Lung (tissue), 12 donors: ENCODE measurements around the gene MTNR1A. TPM values are rescaled to one million over a fixed set of nuclear protein-coding genes. Genes with fewer than 3 reads are reported as not detected.

Experiments
- ATAC-seq: fragments of 200-7000 bp; cut with Tn5 transposase; one replicate; pipeline ENCODE4 v1.9.1; 2020; ENCODE audit warnings: moderate number of reproducible peaks; ENCODE audit not compliant: insufficient read depth, low FRiP score
- DNase-seq, 3 donors: peaks; one replicate each; pipeline ENCODE4 v3.0.0-alpha.2; 2013 to 2017
- H3K27ac ChIP-seq, 2 donors: one replicate each; pipeline ENCODE4 v1.5.1; 2013; ENCODE audit warnings: mild to moderate bottlenecking in 2 of 2, moderate library complexity in 2 of 2, control low read depth in 1 of 2, inconsistent platforms in 1 of 2, low read depth in 1 of 2, low read length in 1 of 2
- H3K27me3 ChIP-seq, 3 donors: one replicate each; pipeline ENCODE4 v1.5.1; 2013; ENCODE audit warnings: low read length in 2 of 3; ENCODE audit not compliant: control insufficient read depth in 3 of 3, insufficient read depth in 3 of 3
- H3K36me3 ChIP-seq, 4 donors: one replicate each; pipeline ENCODE4 v1.5.1; 2013; ENCODE audit warnings: low read length in 4 of 4, mild to moderate bottlenecking in 1 of 4, moderate library complexity in 1 of 4; ENCODE audit not compliant: control insufficient read depth in 4 of 4, insufficient read depth in 4 of 4
- H3K4me1 ChIP-seq, 5 donors: one replicate each; pipeline ENCODE4 v1.5.1; 2013; ENCODE audit warnings: low read length in 5 of 5, mild to moderate bottlenecking in 2 of 5, moderate library complexity in 1 of 5; ENCODE audit not compliant: control insufficient read depth in 5 of 5, insufficient read depth in 5 of 5
- H3K4me3 ChIP-seq: one replicate; pipeline ENCODE4 v1.5.1; 2013; ENCODE audit warnings: mild to moderate bottlenecking, control low read depth, moderate library complexity
- H3K9ac ChIP-seq, 2 donors: one replicate each; pipeline ENCODE4 v1.5.1; 2013; ENCODE audit warnings: low read length in 2 of 2, control low read depth in 1 of 2; ENCODE audit not compliant: insufficient read depth in 1 of 2
- H3K9me3 ChIP-seq, 4 donors: one replicate each; pipeline ENCODE4 v1.5.1; 2013; ENCODE audit warnings: low read length in 3 of 4, mild to moderate bottlenecking in 1 of 4, moderate library complexity in 1 of 4; ENCODE audit not compliant: control insufficient read depth in 4 of 4, insufficient read depth in 3 of 4
- WGBS, 2 donors: extraction: QIAGEN DNeasy Blood & Tissue Kit; methylation state at CpG; one replicate each; pipeline ENCODE4 v1.1.7; 2013; 5-methylcytosine and 5-hydroxymethylcytosine counted together
- polyA plus RNA-seq, 2 donors: library from polyadenylated mRNA; stranded (reverse); fragments of 200-250 nt; gene quantifications; one replicate each; pipeline ENCODE4 v1.2.1, GENCODE V29; 2013
- total RNA-seq, 2 donors: library from RNA; depleted of rRNA in 1 of 2; stranded (reverse); fragments of >200 nt in 1 of 2; gene quantifications; one replicate each; pipeline ENCODE4 v1.2.1, GENCODE V29; 2014 to 2021
- TF ChIP-seq, protein P1 (sequence below): IDR thresholded peaks from 2 replicates; pipeline ENCODE4 v1.5.1; 2012; ENCODE audit warnings: mild to moderate bottlenecking; ENCODE audit errors: control extremely low read depth, extremely low read depth
- donor health status: control.
- donor health status: control.
- donor health status: Bipolar disorder and iron deficiency.
- donor health status: healthy.
- donor health status: DM: yes; HTN: yes; CAD: no.

MTNR1A gene
- total and polyA plus RNA-seq, 4 donors = 0.16 to 0.51 TPM; not detected in 2

DNA sequence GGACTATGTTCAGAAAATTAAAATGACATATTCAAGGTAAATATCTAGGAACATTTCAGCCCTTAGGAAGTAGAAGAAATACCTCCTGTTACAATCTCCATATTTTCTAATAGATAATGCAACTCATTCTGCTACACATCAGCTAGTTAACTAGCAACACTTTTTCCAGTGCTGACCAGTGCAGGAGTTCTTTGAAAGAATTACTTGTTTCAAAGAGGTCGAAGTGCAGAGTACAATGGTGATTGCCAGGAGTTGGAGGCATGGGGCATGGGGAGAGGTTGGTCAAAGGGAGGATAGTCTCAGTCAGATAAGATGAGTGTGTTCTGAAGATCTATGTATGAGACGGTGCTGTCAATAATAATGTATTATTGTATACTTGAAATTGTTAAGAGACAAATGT, 53.1 kb downstream of the MTNR1A start:
- DNase-seq = no peak
- H3K9ac ChIP-seq = no peak overlapping the region
- 71 to 86% methylated on average over 2 of the region's 2 CpGs for WGBS, 2 donors
- TF ChIP-seq, protein P1, sequence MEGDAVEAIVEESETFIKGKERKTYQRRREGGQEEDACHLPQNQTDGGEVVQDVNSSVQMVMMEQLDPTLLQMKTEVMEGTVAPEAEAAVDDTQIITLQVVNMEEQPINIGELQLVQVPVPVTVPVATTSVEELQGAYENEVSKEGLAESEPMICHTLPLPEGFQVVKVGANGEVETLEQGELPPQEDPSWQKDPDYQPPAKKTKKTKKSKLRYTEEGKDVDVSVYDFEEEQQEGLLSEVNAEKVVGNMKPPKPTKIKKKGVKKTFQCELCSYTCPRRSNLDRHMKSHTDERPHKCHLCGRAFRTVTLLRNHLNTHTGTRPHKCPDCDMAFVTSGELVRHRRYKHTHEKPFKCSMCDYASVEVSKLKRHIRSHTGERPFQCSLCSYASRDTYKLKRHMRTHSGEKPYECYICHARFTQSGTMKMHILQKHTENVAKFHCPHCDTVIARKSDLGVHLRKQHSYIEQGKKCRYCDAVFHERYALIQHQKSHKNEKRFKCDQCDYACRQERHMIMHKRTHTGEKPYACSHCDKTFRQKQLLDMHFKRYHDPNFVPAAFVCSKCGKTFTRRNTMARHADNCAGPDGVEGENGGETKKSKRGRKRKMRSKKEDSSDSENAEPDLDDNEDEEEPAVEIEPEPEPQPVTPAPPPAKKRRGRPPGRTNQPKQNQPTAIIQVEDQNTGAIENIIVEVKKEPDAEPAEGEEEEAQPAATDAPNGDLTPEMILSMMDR = no peak
- H3K36me3 ChIP-seq = no peaks in the 10 kb centered on the region
- no peak overlapping the region for H3K27ac ChIP-seq
- no peak overlapping the region for H3K4me3 ChIP-seq
- no peak for ATAC-seq
- H3K9me3 ChIP-seq = no peaks in the 10 kb centered on the region
- no peaks in the 10 kb centered on the region for H3K27me3 ChIP-seq
- H3K4me1 ChIP-seq = no peaks in the 10 kb centered on the region

DNA sequence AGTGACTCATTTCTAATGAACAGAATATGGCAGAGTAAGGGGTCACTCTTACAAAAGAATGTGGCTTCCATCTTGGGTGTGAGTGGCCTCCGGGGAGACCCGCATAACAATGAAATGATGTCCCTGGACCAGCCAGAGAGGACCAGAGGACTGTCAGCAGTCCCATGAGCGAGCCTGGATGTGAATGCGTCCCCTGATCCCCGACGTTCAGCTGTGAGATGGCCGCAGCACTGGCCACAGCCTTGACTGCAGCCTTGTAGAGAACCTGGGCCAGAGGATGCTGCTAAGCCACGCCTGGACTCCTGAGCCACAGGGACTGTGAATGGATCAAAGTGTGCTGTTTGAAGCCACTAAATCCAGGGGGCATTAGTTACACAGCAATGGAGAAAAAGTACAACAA, 53.8 kb downstream of the MTNR1A start:
- Histone ChIP-seq H3K9me3 (no peaks in the 10 kb centered on the region), H3K27ac (no peak overlapping the region), H3K4me1 (no peaks in the 10 kb centered on the region), H3K9ac (no peak overlapping the region), H3K27me3 (no peaks in the 10 kb centered on the region), H3K4me3 (no peak overlapping the region), H3K36me3 (no peaks in the 10 kb centered on the region)
- no peak for ATAC-seq
- TF ChIP-seq, protein P1 = no peak
- no peak for DNase-seq
- WGBS, 2 donors = 87 to 88% methylated on average over 8 of the region's 8 CpGs

DNA sequence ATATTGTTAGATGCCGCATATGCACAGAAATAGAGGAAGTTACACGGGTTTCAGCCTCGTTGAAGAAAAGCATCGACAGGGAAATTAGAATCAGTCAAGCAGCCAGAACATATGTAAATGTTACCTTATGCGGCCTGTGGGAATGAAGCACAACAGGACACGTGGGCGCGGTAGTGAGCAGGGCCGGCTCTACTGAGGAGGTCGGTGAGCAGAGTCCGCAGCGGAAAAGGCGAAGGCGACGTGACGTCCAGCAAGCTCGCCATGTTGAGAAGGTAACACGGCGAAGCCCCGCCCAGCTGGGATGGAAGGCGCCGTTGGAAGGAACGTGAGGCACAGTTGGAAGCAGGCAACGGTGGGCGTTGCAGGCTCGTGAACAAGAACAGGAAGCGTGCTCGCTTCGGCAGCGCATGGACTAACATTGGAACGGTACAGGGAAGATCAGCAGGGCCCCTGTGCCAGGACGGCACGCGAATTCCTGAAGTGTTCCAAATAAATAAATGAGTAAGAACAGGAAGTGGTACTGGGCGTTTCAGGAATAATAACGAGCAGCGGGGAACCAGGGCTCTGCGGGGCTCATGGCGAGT, 54.6 kb downstream of the MTNR1A start:
- peak; percentile 68 for ATAC-seq
- no peaks in the 10 kb centered on the region for H3K4me1 ChIP-seq
- TF ChIP-seq, protein P1 = no peak
- H3K27ac ChIP-seq = no peak overlapping the region
- H3K27me3 ChIP-seq = no peaks in the 10 kb centered on the region
- no peaks in the 10 kb centered on the region for H3K36me3 ChIP-seq
- no peak overlapping the region for H3K4me3 ChIP-seq
- H3K9ac ChIP-seq = no peak overlapping the region
- DNase-seq = peak in 1 of 3 donors; percentile 16
- no peaks in the 10 kb centered on the region for H3K9me3 ChIP-seq
- 71 to 79% methylated on average over 39 of the region's 39 CpGs for WGBS, 2 donors

DNA sequence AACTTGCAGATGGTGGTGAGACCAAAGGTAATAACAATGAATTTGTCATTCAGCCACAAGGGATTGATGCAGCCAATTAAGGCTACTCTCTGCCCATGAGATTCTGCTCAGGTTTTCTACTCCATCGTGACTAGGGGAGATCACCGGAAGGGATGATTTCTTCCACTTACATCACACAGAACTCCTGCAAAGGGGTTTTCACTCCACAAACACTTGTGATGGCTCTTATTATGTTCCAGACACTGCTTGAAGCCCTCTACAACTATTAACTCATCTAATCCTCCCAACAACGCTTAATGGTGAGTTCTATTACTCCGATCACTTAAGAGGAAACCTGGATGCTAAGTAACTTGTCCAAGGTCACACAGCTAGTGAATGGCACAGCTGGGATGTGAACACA, 55.9 kb downstream of the MTNR1A start:
- no peaks in the 10 kb centered on the region for H3K36me3 ChIP-seq
- no peak overlapping the region for H3K4me3 ChIP-seq
- 92% methylated on average over 4 of the region's 4 CpGs for WGBS, 2 donors
- H3K9me3 ChIP-seq = peaks cover 0 to 5% (median 0%) of the 10 kb centered on the region in 4 donors
- no peaks in the 10 kb centered on the region for H3K27me3 ChIP-seq
- H3K27ac ChIP-seq = no peak overlapping the region
- TF ChIP-seq, protein P1 = no peak
- DNase-seq (no peak), ATAC-seq (no peak)
- no peak overlapping the region for H3K9ac ChIP-seq
- H3K4me1 ChIP-seq = no peaks in the 10 kb centered on the region
